HG02763 (cell line): Measurements from ENCODE around the gene FAAP100.
A peak's percentile ranks its signal among the peaks of the same experiment; 100 is the strongest.

Experiments used
- ATAC-seq: cut with Tn5 transposase; IDR thresholded peaks from one replicate; pipeline ENCODE4 v1.9.1; 2021; ENCODE audit warnings: mild to moderate bottlenecking, moderate library complexity; ENCODE audit not compliant: unreplicated experiment

FAAP100 gene

GRCh38 chr17:81556863-81557262, 4.7 kb upstream of the FAAP100 start:
- no peak for ATAC-seq

GRCh38 chr17:81556175-81556691, 4.1 kb upstream of the FAAP100 start:
- ATAC-seq, result no peak

- peak; percentile 4 for ATAC-seq
These were observed 1.5 kb upstream of the FAAP100 start for GRCh38 chr17:81553616-81554181.

GRCh38 chr17:81553018-81553615, 964 bp upstream of the FAAP100 start:
- ATAC-seq, result peak; percentile 24

- ATAC-seq, result no peak
These were observed 502 bp downstream of the FAAP100 start for GRCh38 chr17:81551458-81552243.

- ATAC-seq, result no peak
These were observed 1.2 kb downstream of the FAAP100 start for GRCh38 chr17:81550830-81551457.

- no peak for ATAC-seq
These were observed 1.9 kb downstream of the FAAP100 start for GRCh38 chr17:81550285-81550684.

GRCh38 chr17:81549826-81550225, 2.3 kb downstream of the FAAP100 start:
- ATAC-seq, result no peak

GRCh38 chr17:81549031-81549557, 3.1 kb downstream of the FAAP100 start:
- no peak for ATAC-seq

GRCh38 chr17:81547614-81547982, 4.6 kb downstream of the FAAP100 start:
- ATAC-seq, result no peak

GRCh38 chr17:81546906-81547613, 5.1 kb downstream of the FAAP100 start:
- no peak for ATAC-seq

GRCh38 chr17:81545160-81545949, 6.8 kb downstream of the FAAP100 start:
- no peak for ATAC-seq

GRCh38 chr17:81544281-81544974, 7.7 kb downstream of the FAAP100 start:
- no peak for ATAC-seq

- ATAC-seq, result no peak
These were observed 8.4 kb downstream of the FAAP100 start for GRCh38 chr17:81543756-81544155.

- no peak for ATAC-seq
These were observed 8.8 kb downstream of the FAAP100 start for GRCh38 chr17:81543339-81543675.

- no peak for ATAC-seq
These were observed 9.5 kb downstream of the FAAP100 start for GRCh38 chr17:81542431-81543338.

- no peak for ATAC-seq
These were observed 11.0 kb downstream of the FAAP100 start for GRCh38 chr17:81541123-81541522.

- ATAC-seq, result no peak
These were observed 11.5 kb downstream of the FAAP100 start for GRCh38 chr17:81540676-81541027.
